ENCODE results near the gene NAA10. TPM values are rescaled to one million over a fixed set of nuclear protein-coding genes. Genes with fewer than 3 reads are reported as not detected.

The NAA10 gene
- total and polyA plus RNA-seq, 2 of the 13 experiments (the other 11 are each of a cell fraction or from before 2014, with no cell fraction given) = 49.2 to 51.7 TPM

DNA sequence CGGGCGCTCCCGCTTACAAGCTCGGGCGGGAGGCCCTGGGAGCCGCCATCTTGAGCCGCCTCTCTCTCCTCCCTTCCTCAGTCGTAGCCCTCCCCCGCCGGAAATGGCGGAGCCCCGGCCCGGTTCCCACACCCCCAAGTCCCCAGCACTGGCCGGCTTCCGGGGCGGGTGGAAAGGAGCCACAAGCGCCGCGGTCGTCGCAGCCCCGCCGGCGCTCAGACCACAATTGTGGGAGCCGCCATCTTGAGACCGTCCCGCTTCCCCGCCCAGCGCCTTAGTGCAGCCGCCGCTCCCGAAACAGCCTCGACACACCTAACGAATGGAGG lies 36.2 kb upstream of the NAA10 start (continued):
- TF ChIP-seq GATAD1 (CRISPR knock-in tag; IDR thresholded peaks at IDR 0.05) (0 out of 2 replicates have a peak, but pooled peaks have one; percentile 38), TARDBP (CRISPR knock-in tag; IDR thresholded peaks at IDR 0.05) (peak; percentile 28; the same call in 1 of the 2 replicates), ZNF205 (CRISPR knock-in tag; IDR thresholded peaks at IDR 0.05) (no peak), IRF2 (CRISPR knock-in tag; IDR thresholded peaks at IDR 0.05) (no peak; the same call in 1 of the 2 replicates), ZNF552 (CRISPR knock-in tag; IDR thresholded peaks at IDR 0.05; ENCODE audit: borderline replicate concordance) (no peak), ETV5 (CRISPR knock-in tag; IDR thresholded peaks at IDR 0.05; ENCODE audit: borderline replicate concordance) (peak; percentile 38; the same call in 1 of the 2 replicates), NFE2 (CRISPR knock-in tag; IDR thresholded peaks at IDR 0.05) (no peak), CCDC6 (CRISPR knock-in tag; IDR thresholded peaks at IDR 0.05) (0 out of 2 replicates have a peak, but pooled peaks have one; percentile 17), SIX4 (CRISPR knock-in tag; IDR thresholded peaks at IDR 0.05) (no peak), HDAC1 (CRISPR knock-in tag; IDR thresholded peaks at IDR 0.05) (peak; percentile 14; the same call in 1 of the 2 replicates), PAX8 (CRISPR knock-in tag; IDR thresholded peaks at IDR 0.05; ENCODE audit: borderline replicate concordance) (no peak), ADNP (CRISPR knock-in tag; IDR thresholded peaks at IDR 0.05) (no peak), CHD2 (IDR thresholded peaks at IDR 0.05; ENCODE audit: low read depth, low read length) (no peak; the same call in none of the 2 replicates), ARNTL (CRISPR knock-in tag; IDR thresholded peaks at IDR 0.05) (no peak), ZMYM2 (CRISPR knock-in tag; IDR thresholded peaks at IDR 0.05) (no peak), SP4 (CRISPR knock-in tag; IDR thresholded peaks at IDR 0.05) (peak; percentile 54; the same call in 1 of the 2 replicates)
- TF ChIP-seq, protein P1, sequence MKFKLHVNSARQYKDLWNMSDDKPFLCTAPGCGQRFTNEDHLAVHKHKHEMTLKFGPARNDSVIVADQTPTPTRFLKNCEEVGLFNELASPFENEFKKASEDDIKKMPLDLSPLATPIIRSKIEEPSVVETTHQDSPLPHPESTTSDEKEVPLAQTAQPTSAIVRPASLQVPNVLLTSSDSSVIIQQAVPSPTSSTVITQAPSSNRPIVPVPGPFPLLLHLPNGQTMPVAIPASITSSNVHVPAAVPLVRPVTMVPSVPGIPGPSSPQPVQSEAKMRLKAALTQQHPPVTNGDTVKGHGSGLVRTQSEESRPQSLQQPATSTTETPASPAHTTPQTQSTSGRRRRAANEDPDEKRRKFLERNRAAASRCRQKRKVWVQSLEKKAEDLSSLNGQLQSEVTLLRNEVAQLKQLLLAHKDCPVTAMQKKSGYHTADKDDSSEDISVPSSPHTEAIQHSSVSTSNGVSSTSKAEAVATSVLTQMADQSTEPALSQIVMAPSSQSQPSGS (CRISPR knock-in tag; IDR thresholded peaks at IDR 0.05) = no peak; the same call in 1 of the 2 replicates
- TF ChIP-seq, protein P2, sequence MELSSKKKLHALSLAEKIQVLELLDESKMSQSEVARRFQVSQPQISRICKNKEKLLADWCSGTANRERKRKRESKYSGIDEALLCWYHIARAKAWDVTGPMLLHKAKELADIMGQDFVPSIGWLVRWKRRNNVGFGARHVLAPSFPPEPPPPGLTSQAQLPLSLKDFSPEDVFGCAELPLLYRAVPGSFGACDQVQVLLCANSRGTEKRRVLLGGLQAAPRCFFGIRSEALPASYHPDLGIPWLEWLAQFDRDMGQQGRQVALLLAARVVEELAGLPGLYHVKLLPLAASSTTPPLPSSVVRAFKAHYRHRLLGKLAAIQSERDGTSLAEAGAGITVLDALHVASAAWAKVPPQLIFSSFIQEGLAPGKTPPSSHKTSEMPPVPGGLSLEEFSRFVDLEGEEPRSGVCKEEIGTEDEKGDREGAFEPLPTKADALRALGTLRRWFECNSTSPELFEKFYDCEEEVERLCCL (CRISPR knock-in tag; IDR thresholded peaks at IDR 0.05; ENCODE audit: borderline replicate concordance) = no peak
- TF ChIP-seq, protein P3, sequence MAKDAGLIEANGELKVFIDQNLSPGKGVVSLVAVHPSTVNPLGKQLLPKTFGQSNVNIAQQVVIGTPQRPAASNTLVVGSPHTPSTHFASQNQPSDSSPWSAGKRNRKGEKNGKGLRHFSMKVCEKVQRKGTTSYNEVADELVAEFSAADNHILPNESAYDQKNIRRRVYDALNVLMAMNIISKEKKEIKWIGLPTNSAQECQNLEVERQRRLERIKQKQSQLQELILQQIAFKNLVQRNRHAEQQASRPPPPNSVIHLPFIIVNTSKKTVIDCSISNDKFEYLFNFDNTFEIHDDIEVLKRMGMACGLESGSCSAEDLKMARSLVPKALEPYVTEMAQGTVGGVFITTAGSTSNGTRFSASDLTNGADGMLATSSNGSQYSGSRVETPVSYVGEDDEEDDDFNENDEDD (CRISPR knock-in tag; IDR thresholded peaks at IDR 0.05; ENCODE audit: borderline replicate concordance) = no peak
- TF ChIP-seq, protein P4, sequence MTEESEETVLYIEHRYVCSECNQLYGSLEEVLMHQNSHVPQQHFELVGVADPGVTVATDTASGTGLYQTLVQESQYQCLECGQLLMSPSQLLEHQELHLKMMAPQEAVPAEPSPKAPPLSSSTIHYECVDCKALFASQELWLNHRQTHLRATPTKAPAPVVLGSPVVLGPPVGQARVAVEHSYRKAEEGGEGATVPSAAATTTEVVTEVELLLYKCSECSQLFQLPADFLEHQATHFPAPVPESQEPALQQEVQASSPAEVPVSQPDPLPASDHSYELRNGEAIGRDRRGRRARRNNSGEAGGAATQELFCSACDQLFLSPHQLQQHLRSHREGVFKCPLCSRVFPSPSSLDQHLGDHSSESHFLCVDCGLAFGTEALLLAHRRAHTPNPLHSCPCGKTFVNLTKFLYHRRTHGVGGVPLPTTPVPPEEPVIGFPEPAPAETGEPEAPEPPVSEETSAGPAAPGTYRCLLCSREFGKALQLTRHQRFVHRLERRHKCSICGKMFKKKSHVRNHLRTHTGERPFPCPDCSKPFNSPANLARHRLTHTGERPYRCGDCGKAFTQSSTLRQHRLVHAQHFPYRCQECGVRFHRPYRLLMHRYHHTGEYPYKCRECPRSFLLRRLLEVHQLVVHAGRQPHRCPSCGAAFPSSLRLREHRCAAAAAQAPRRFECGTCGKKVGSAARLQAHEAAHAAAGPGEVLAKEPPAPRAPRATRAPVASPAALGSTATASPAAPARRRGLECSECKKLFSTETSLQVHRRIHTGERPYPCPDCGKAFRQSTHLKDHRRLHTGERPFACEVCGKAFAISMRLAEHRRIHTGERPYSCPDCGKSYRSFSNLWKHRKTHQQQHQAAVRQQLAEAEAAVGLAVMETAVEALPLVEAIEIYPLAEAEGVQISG (CRISPR knock-in tag; IDR thresholded peaks at IDR 0.05) = 0 out of 2 replicates have a peak, but pooled peaks have one; percentile 31
- TF ChIP-seq, protein P5, sequence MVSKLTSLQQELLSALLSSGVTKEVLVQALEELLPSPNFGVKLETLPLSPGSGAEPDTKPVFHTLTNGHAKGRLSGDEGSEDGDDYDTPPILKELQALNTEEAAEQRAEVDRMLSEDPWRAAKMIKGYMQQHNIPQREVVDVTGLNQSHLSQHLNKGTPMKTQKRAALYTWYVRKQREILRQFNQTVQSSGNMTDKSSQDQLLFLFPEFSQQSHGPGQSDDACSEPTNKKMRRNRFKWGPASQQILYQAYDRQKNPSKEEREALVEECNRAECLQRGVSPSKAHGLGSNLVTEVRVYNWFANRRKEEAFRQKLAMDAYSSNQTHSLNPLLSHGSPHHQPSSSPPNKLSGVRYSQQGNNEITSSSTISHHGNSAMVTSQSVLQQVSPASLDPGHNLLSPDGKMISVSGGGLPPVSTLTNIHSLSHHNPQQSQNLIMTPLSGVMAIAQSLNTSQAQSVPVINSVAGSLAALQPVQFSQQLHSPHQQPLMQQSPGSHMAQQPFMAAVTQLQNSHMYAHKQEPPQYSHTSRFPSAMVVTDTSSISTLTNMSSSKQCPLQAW (CRISPR knock-in tag; IDR thresholded peaks at IDR 0.05) = no peak
